C4-2B (cell line): ENCODE results near the gene CEL.

Source experiments
- CTCF ChIP-seq: fragments of 450-650 bp; conservative IDR thresholded peaks from 2 replicates; pipeline ENCODE4 v1.5.1; 2017; ENCODE audit warnings: mild to moderate bottlenecking
- ZFX ChIP-seq: fragments of 450-650 bp; IDR thresholded peaks from 2 replicates; pipeline ENCODE4 v1.6.1; 2017

DNA sequence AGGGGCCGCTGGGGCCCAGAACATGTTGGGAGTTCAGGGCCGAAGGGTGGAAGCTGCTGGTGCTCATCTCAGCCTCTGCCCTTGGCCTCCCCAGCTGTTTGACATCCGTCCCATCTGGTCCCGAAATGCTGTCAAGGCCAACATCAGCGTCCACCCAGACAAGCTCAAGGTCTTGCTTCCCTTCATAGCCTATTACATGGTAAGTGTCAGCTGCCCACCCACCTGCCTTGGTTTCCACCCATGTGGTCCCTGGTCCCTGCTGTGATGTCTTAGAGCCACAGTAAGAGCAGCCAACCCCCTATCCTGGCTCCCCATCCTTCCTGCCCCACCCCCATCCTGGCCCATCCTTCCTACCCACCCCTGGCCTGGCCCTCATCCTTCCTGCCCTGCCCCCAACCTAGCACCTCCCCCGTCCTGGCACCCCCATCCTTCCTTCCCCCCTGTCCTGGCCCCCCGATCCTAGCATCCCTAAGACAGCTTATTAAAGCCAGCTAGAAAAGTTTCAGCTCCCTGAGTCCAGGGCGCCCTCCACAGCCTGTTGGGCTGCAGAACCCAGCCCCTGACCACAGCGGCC lies 9.7 kb upstream of the CEL start:
- TF ChIP-seq CTCF (no peak), ZFX (no peak)
